ENCODE results near the gene CDON. TPM values are rescaled to one million over a fixed set of nuclear protein-coding genes. Genes with fewer than 3 reads are reported as not detected.
A peak's percentile ranks its signal among the peaks of the same experiment; 100 is the strongest.

The CDON gene
- total RNA-seq, 5 donors from 2014 or later (not counting 1 experiment from before 2014, with no cell fraction given): 1.7 to 5.0 (median 2.7) TPM

- Mint-ChIP-seq H3K36me3 (no peaks in the 10 kb centered on the region), H3K27ac (peak overlapping the region; percentile 88 to 97), H3K4me3 (peak overlapping the region; percentile 2 to 73 (median 37)), H3K27me3 (no peaks in the 10 kb centered on the region), H3K9me3 (no peaks in the 10 kb centered on the region), H3K4me1 (peaks cover 24 to 28% (median 27%) of the 10 kb centered on the region in 3 donors)
- ATAC-seq (replicated peaks in 1 of 4) (peak; percentile 91 to 98 (median 96)), DNase-seq (peak in 32 of 35 experiments; percentile 3 to 54 (median 26))
- H3K4me3 ChIP-seq (ENCODE audit: control insufficient read depth in 1 of 2, extremely low read depth in 1 of 2, low read length in 1 of 2): no peak overlapping the region
- peaks cover 0 to 2% of the 10 kb centered on the region in 2 experiments for H3K27me3 ChIP-seq (replicated peaks in 1 of 2; ENCODE audit: control insufficient read depth in 2 of 2, extremely low read depth in 1 of 2, insufficient read depth in 2 of 2, low read length in 1 of 2)
- WGBS (ENCODE audit: insufficient coverage): 7% methylated on average over 3 of the region's 12 CpGs
- CTCF ChIA-PET: no interaction called here
- no peaks in the 10 kb centered on the region for H3K9me3 ChIP-seq
- peaks cover 6 to 23% of the 10 kb centered on the region in 2 experiments for H3K4me1 ChIP-seq (ENCODE audit: control insufficient read depth in 1 of 2, extremely low read depth in 1 of 2, insufficient read depth in 2 of 2, low read length in 2 of 2)
- no peaks in the 10 kb centered on the region for H3K36me3 ChIP-seq (ENCODE audit: control insufficient read depth in 2 of 2, extremely low read depth in 1 of 2, insufficient read depth in 1 of 2, low read length in 1 of 2)
- POLR2A ChIA-PET: interaction anchor here in 1 of 2 donors (0.6 kb wide), 1 partner anchor 46 kb away, joined by 3 read pairs; no protein-coding TSS in a partner anchor
- peak overlapping the region; percentile 72 for H3K27ac ChIP-seq (ENCODE audit: low read length)
Measured at GRCh38 chr11:126083829-126084607, 21.4 kb upstream of the CDON start.

GRCh38 chr11:126082251-126083109 lies 19.8 kb upstream of the CDON start:
- Histone ChIP-seq H3K27ac (ENCODE audit: low read length) (no peak overlapping the region), H3K36me3 (ENCODE audit: control insufficient read depth in 2 of 2, extremely low read depth in 1 of 2, insufficient read depth in 1 of 2, low read length in 1 of 2) (no peaks in the 10 kb centered on the region), H3K27me3 (replicated peaks in 1 of 2; ENCODE audit: control insufficient read depth in 2 of 2, extremely low read depth in 1 of 2, insufficient read depth in 2 of 2, low read length in 1 of 2) (peaks cover 0 to 2% of the 10 kb centered on the region in 2 experiments), H3K9me3 (no peaks in the 10 kb centered on the region), H3K4me1 (ENCODE audit: control insufficient read depth in 1 of 2, extremely low read depth in 1 of 2, insufficient read depth in 2 of 2, low read length in 2 of 2) (peaks cover 6 to 23% of the 10 kb centered on the region in 2 experiments), H3K4me3 (ENCODE audit: control insufficient read depth in 1 of 2, extremely low read depth in 1 of 2, low read length in 1 of 2) (no peak overlapping the region)
- no peak for ATAC-seq (replicated peaks in 1 of 4)
- Mint-ChIP-seq H3K27me3 (no peaks in the 10 kb centered on the region), H3K4me3 (peak overlapping the region in 1 of 3 donors; percentile 73), H3K4me1 (peaks cover 24 to 28% (median 27%) of the 10 kb centered on the region in 3 donors), H3K27ac (peak overlapping the region; percentile 29 to 97), H3K36me3 (no peaks in the 10 kb centered on the region), H3K9me3 (no peaks in the 10 kb centered on the region)
- ChIA-PET CTCF (no interaction called here), POLR2A (interaction anchor here in 1 of 2 donors (1.3 kb wide), 1 partner anchor 15 kb away, joined by 4 read pairs; no protein-coding TSS in a partner anchor)
- DNase-seq: no peak
- 92% methylated on average over 8 of the region's 17 CpGs for WGBS (ENCODE audit: insufficient coverage)

- Histone ChIP-seq H3K4me1 (ENCODE audit: control insufficient read depth in 1 of 2, extremely low read depth in 1 of 2, insufficient read depth in 2 of 2, low read length in 2 of 2) (peaks cover 6 to 23% of the 10 kb centered on the region in 2 experiments), H3K27me3 (replicated peaks in 1 of 2; ENCODE audit: control insufficient read depth in 2 of 2, extremely low read depth in 1 of 2, insufficient read depth in 2 of 2, low read length in 1 of 2) (peaks cover 0 to 2% of the 10 kb centered on the region in 2 experiments), H3K9me3 (no peaks in the 10 kb centered on the region), H3K27ac (ENCODE audit: low read length) (no peak overlapping the region), H3K4me3 (ENCODE audit: control insufficient read depth in 1 of 2, extremely low read depth in 1 of 2, low read length in 1 of 2) (no peak overlapping the region), H3K36me3 (ENCODE audit: control insufficient read depth in 2 of 2, extremely low read depth in 1 of 2, insufficient read depth in 1 of 2, low read length in 1 of 2) (no peaks in the 10 kb centered on the region)
- H3K36me3 Mint-ChIP-seq: no peaks in the 10 kb centered on the region
- no peak overlapping the region for H3K4me3 Mint-ChIP-seq
- no peaks in the 10 kb centered on the region for H3K9me3 Mint-ChIP-seq
- WGBS (ENCODE audit: insufficient coverage): no CpG with 5 or more reads among the region's 4 CpGs
- ChIA-PET POLR2A (no interaction called here), CTCF (no interaction called here)
- no peak for ATAC-seq (replicated peaks in 1 of 4)
- H3K27ac Mint-ChIP-seq: peak overlapping the region in 1 of 2 donors; percentile 44
- no peak for DNase-seq
- peaks cover 24 to 28% (median 27%) of the 10 kb centered on the region in 3 donors for H3K4me1 Mint-ChIP-seq
- no peaks in the 10 kb centered on the region for H3K27me3 Mint-ChIP-seq
Measured at GRCh38 chr11:126081915-126082250, 19.2 kb upstream of the CDON start.

GRCh38 chr11:126080161-126080941 lies 17.7 kb upstream of the CDON start:
- Histone ChIP-seq H3K36me3 (ENCODE audit: control insufficient read depth in 2 of 2, extremely low read depth in 1 of 2, insufficient read depth in 1 of 2, low read length in 1 of 2) (no peaks in the 10 kb centered on the region), H3K4me1 (ENCODE audit: control insufficient read depth in 1 of 2, extremely low read depth in 1 of 2, insufficient read depth in 2 of 2, low read length in 2 of 2) (peaks cover 6 to 23% of the 10 kb centered on the region in 2 experiments), H3K27ac (ENCODE audit: low read length) (no peak overlapping the region), H3K27me3 (replicated peaks in 1 of 2; ENCODE audit: control insufficient read depth in 2 of 2, extremely low read depth in 1 of 2, insufficient read depth in 2 of 2, low read length in 1 of 2) (peaks cover 0 to 2% of the 10 kb centered on the region in 2 experiments), H3K4me3 (ENCODE audit: control insufficient read depth in 1 of 2, extremely low read depth in 1 of 2, low read length in 1 of 2) (no peak overlapping the region), H3K9me3 (no peaks in the 10 kb centered on the region)
- Mint-ChIP-seq H3K36me3 (no peaks in the 10 kb centered on the region), H3K27me3 (no peaks in the 10 kb centered on the region), H3K4me1 (peaks cover 23 to 25% (median 25%) of the 10 kb centered on the region in 3 donors), H3K27ac (no peak overlapping the region), H3K9me3 (no peaks in the 10 kb centered on the region), H3K4me3 (no peak overlapping the region)
- POLR2A ChIA-PET: no interaction called here
- no peak for ATAC-seq (replicated peaks in 1 of 4)
- WGBS (ENCODE audit: insufficient coverage): 80% methylated on average over 5 of the region's 8 CpGs
- CTCF ChIA-PET: interaction anchor here in 1 of 2 donors (0.6 kb wide), 1 partner anchor 8 kb away, joined by 3 read pairs; no protein-coding TSS in a partner anchor
- DNase-seq: no peak

GRCh38 chr11:126079621-126080124 lies 17.0 kb upstream of the CDON start:
- no CpG with 5 or more reads among the region's 6 CpGs for WGBS (ENCODE audit: insufficient coverage)
- Histone ChIP-seq H3K36me3 (ENCODE audit: control insufficient read depth in 2 of 2, extremely low read depth in 1 of 2, insufficient read depth in 1 of 2, low read length in 1 of 2) (no peaks in the 10 kb centered on the region), H3K27me3 (replicated peaks in 1 of 2; ENCODE audit: control insufficient read depth in 2 of 2, extremely low read depth in 1 of 2, insufficient read depth in 2 of 2, low read length in 1 of 2) (peaks cover 0 to 7% of the 10 kb centered on the region in 2 experiments), H3K27ac (ENCODE audit: low read length) (no peak overlapping the region), H3K4me3 (ENCODE audit: control insufficient read depth in 1 of 2, extremely low read depth in 1 of 2, low read length in 1 of 2) (no peak overlapping the region), H3K9me3 (no peaks in the 10 kb centered on the region), H3K4me1 (ENCODE audit: control insufficient read depth in 1 of 2, extremely low read depth in 1 of 2, insufficient read depth in 2 of 2, low read length in 2 of 2) (peaks cover 6 to 18% of the 10 kb centered on the region in 2 experiments)
- no peaks in the 10 kb centered on the region for H3K27me3 Mint-ChIP-seq
- H3K9me3 Mint-ChIP-seq: no peaks in the 10 kb centered on the region
- DNase-seq: no peak
- no peaks in the 10 kb centered on the region for H3K36me3 Mint-ChIP-seq
- peaks cover 18% of the 10 kb centered on the region in 3 donors for H3K4me1 Mint-ChIP-seq
- no peak overlapping the region for H3K4me3 Mint-ChIP-seq
- no peak for ATAC-seq (replicated peaks in 1 of 4)
- no peak overlapping the region for H3K27ac Mint-ChIP-seq
- CTCF ChIA-PET: interaction anchor here in 1 of 2 donors (0.6 kb wide), 1 partner anchor 9 kb away, joined by 3 read pairs; no protein-coding TSS in a partner anchor
- POLR2A ChIA-PET: interaction anchor here in 1 of 2 donors (0.7 kb wide), 1 partner anchor 13 kb away, joined by 4 read pairs; no protein-coding TSS in a partner anchor

Data from T-cell (primary cell).